Prostate gland (tissue), 2 donors: ENCODE results near the gene DBT. TPM values are rescaled to one million over a fixed set of nuclear protein-coding genes. Genes with fewer than 3 reads are reported as not detected.

Experiments used
- DNase-seq: peaks from one replicate; pipeline ENCODE4 v3.0.0-alpha.2; 2019; ENCODE audit warnings: low spot score
- H3K27ac ChIP-seq, 2 donors: fragments of 200-600 bp; sonication (generic); 2 replicates each; pipeline ENCODE4 v1.5.1; 2017 to 2019
- H3K27me3 ChIP-seq: fragments of 200-600 bp; sonication (generic); replicated peaks from 2 replicates; pipeline ENCODE4 v1.5.1; 2019; ENCODE audit not compliant: insufficient read depth
- H3K36me3 ChIP-seq, 2 donors: fragments of 200-600 bp; sonication (generic); 1 replicate in 1 of 2; 2 replicates in 1 of 2; pipeline versions ENCODE4 v1.5.1 to v1.8.1; 2017 to 2019
- H3K4me1 ChIP-seq: fragments of 200-600 bp; sonication (generic); replicated peaks from 2 replicates; pipeline ENCODE4 v1.5.1; 2019
- H3K4me3 ChIP-seq, 2 donors: fragments of 200-600 bp; sonication (generic); 2 replicates each; pipeline ENCODE4 v1.5.1; 2017 to 2019
- H3K9me3 ChIP-seq: fragments of 200-600 bp; sonication (generic); 2 replicates; pipeline ENCODE4 v1.5.1; 2017
- CTCF ChIP-seq, 4 experiments: fragments of 200-600 bp in 2 of 4; fragments of 450-650 bp in 2 of 4; sonication (generic) in 2 of 4; IDR thresholded peaks; 1 replicate in 3 of 4; 2 replicates in 1 of 4; pipeline ENCODE4 v1.5.1; 2016 to 2019; ENCODE audit warnings: antibody characterized with exemption in 4 of 4, mild to moderate bottlenecking in 2 of 4, moderate library complexity in 2 of 4
- POLR2A ChIP-seq: fragments of 450-650 bp; IDR thresholded peaks from one replicate; pipeline ENCODE4 v1.6.1; 2016; ENCODE audit warnings: antibody characterized with exemption, mild to moderate bottlenecking
- POLR2AphosphoS5 ChIP-seq: sonication (generic); formaldehyde crosslinking; IDR thresholded peaks from one replicate; pipeline ENCODE4 v1.6.1; 2017; ENCODE audit warnings: antibody characterized with exemption
- WGBS: methylation state at CpG from one replicate; pipeline ENCODE4 v1.1.5; 2018; 5-methylcytosine and 5-hydroxymethylcytosine counted together
- intact Hi-C: fragments of 100-400 bp; cut with DNase I; formaldehyde crosslinking; loops from one replicate; pipeline ENCODE4 v1.14.2; 2022
- total RNA-seq, 2 donors: library from RNA; depleted of rRNA; stranded (reverse); fragments of >200 nt; gene quantifications; one replicate each; pipeline ENCODE4 v1.1.0, GENCODE V29; 2016

The DBT gene
- total RNA-seq, 2 donors from 2014 or later, result 7.6 to 17.3 TPM

DNA sequence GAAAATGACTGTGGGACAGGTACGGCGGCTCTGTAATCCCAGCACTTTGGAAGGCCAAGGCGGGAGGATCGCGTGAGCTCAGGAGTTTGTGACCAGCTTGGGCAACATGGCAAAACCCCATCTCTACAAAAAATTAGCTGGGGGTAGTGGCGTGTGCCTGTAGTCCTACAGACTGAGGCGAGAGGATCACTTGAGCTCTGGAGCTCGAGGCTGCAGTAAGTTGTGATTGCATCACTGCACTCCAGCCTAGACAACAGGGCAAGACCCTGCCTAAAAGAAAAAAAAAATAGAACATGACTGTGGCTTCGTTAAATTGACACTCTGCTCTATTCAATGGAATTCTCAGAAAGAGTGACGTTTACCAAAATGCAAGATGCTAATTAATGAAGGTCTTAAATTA is 3.9 kb upstream of the DBT start:
- Histone ChIP-seq H3K27ac (peak overlapping the region in 1 of 2 donors; percentile 35), H3K27me3 (no peaks in the 10 kb centered on the region), H3K4me1 (no peaks in the 10 kb centered on the region), H3K4me3 (no peak overlapping the region), H3K9me3 (no peaks in the 10 kb centered on the region), H3K36me3 (no peaks in the 10 kb centered on the region)
- 74% methylated on average over 10 of the region's 10 CpGs for WGBS
- DNase-seq, result no peak
- TF ChIP-seq CTCF (IDR thresholded peaks at IDR 0.05), result no peak
- TF ChIP-seq POLR2AphosphoS5, result no peak
- intact Hi-C loops, result loop anchor here (5.0 kb wide), 2 partner anchors 121 to 199 kb away; partner anchors contain the start of genes SASS6 and TRMT13

DNA sequence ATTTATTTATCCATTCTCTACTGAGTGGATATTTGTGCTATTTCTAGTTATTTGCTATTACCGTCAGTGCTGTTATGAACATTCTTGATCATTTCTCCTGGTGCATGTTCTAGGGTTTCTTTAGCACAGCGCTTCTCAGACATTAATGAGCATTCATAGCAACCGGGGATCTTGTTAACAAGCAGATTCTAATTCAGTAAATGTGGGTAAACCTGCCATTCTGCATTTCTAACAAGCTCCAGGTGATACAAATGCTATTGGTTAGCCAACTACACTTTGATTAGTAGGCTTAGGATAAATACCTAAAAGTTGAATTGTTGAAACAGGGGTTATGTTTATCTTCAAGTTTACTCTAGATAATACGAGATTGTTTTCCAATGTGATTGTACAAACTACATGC is 3.3 kb upstream of the DBT start:
- H3K9me3 ChIP-seq, result no peaks in the 10 kb centered on the region
- H3K4me1 ChIP-seq, result no peaks in the 10 kb centered on the region
- H3K27me3 ChIP-seq, result no peaks in the 10 kb centered on the region
- H3K27ac ChIP-seq, result peak overlapping the region in 1 of 2 donors; percentile 35
- intact Hi-C loops, result loop anchor here (5.0 kb wide), 2 partner anchors 121 to 199 kb away; partner anchors contain the start of genes SASS6 and TRMT13
- DNase-seq, result no peak
- WGBS, result 32% methylated on average over 4 of the region's 4 CpGs
- no peak overlapping the region for H3K4me3 ChIP-seq
- no peak for TF ChIP-seq POLR2AphosphoS5
- TF ChIP-seq CTCF (IDR thresholded peaks at IDR 0.05), result no peak
- no peak for TF ChIP-seq POLR2A
- no peaks in the 10 kb centered on the region for H3K36me3 ChIP-seq

DNA sequence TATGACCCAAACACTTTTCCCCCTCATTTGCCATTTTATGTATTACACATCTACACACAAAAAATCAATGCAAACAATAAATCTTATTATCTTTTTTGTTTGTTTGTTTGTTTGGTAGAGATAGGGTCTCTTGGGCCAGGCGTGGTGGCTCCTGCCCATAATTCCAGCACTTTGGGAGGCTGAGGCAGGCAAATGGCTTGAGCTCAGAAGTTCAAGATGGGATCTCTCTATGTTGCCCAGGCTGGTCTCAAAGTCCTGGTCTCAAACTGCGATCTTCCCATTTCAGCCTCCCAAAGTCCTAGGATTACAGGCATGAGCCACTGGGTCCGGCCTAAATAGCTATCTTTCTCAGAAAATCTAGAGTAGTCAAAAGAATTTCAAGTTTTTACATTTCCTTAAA is 1.2 kb upstream of the DBT start:
- no peak for TF ChIP-seq POLR2A
- TF ChIP-seq CTCF (IDR thresholded peaks at IDR 0.05), result no peak
- no peak for TF ChIP-seq POLR2AphosphoS5
- Histone ChIP-seq H3K36me3 (no peaks in the 10 kb centered on the region), H3K4me3 (no peak overlapping the region), H3K9me3 (no peaks in the 10 kb centered on the region), H3K27me3 (no peaks in the 10 kb centered on the region), H3K4me1 (no peaks in the 10 kb centered on the region), H3K27ac (peak overlapping the region; percentile 84 to 85)
- no peak for DNase-seq
- 93% methylated on average over 3 of the region's 3 CpGs for WGBS
- intact Hi-C loops, result loop anchor here (5.0 kb wide), 2 partner anchors 119 to 201 kb away; partner anchors contain the start of genes SASS6 and TRMT13

DNA sequence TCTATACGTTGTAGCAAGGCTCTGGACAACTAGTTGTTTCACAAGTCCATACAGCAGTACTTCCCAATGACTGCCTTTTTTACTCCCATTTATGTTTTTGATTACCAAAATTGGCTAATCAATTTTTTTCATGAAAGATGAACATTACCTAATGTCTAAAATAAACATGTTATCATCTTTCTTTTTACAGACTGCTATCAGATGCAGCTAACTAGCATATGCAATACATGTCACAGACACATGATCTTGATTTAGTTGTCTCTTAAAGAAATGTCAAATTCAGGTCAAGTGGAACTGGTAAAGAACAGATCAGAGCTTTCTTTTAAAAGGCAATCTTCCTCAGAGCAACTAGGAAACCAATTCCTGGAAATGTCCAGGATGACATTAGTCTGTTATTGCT is 630 bp upstream of the DBT start:
- TF ChIP-seq CTCF (IDR thresholded peaks at IDR 0.05) (no peak), POLR2A (no peak), POLR2AphosphoS5 (no peak)
- DNase-seq, result no peak
- Histone ChIP-seq H3K27ac (peak overlapping the region; percentile 84 to 85), H3K27me3 (no peaks in the 10 kb centered on the region), H3K36me3 (no peaks in the 10 kb centered on the region), H3K4me1 (no peaks in the 10 kb centered on the region), H3K9me3 (no peaks in the 10 kb centered on the region), H3K4me3 (peak overlapping the region; percentile 69 to 90)
- 0% methylated on average over 1 of the region's 1 CpG for WGBS
- intact Hi-C loops, result loop anchor here (5.0 kb wide), 2 partner anchors 118 to 202 kb away; partner anchors contain the start of genes SASS6 and TRMT13

GRCh38 chr1:100249155-100249536 is 488 bp downstream of the DBT start:
- intact Hi-C loops, result no loop called here
- H3K4me1 ChIP-seq, result no peaks in the 10 kb centered on the region
- no peak for DNase-seq
- no peaks in the 10 kb centered on the region for H3K27me3 ChIP-seq
- WGBS, result under 1% methylated on average over 12 of the region's 12 CpGs
- H3K9me3 ChIP-seq, result no peaks in the 10 kb centered on the region
- peak overlapping the region; percentile 84 to 85 for H3K27ac ChIP-seq
- H3K36me3 ChIP-seq, result no peaks in the 10 kb centered on the region
- TF ChIP-seq POLR2A (no peak), CTCF (IDR thresholded peaks at IDR 0.05) (no peak), POLR2AphosphoS5 (no peak)
- H3K4me3 ChIP-seq, result peak overlapping the region; percentile 69 to 90
